ENCODE measurements around the gene SBNO2.
"Not testable (repeated sequence)": the region's sequence is repeated elsewhere in the genome, so short reads cannot be mapped to it uniquely, and the experiment has no call there.

SBNO2 gene

GRCh38 chr19:1133471-1133929 is 40.6 kb downstream of the SBNO2 start:
- no peak for DNase-seq

- no peak for DNase-seq
These were observed 41.3 kb downstream of the SBNO2 start for GRCh38 chr19:1132552-1133383.

GRCh38 chr19:1131718-1132551 is 42.1 kb downstream of the SBNO2 start:
- DNase-seq: no peak

- no peak for DNase-seq
These were observed 43.0 kb downstream of the SBNO2 start for GRCh38 chr19:1130771-1131717.

GRCh38 chr19:1129535-1129934 is 44.5 kb downstream of the SBNO2 start:
- DNase-seq: no peak

- DNase-seq: not testable (repeated sequence)
These were observed 45.0 kb downstream of the SBNO2 start for GRCh38 chr19:1129084-1129483.

GRCh38 chr19:1128106-1128505 is 46.0 kb downstream of the SBNO2 start:
- DNase-seq: no peak

- no peak for DNase-seq
These were observed 46.9 kb downstream of the SBNO2 start for GRCh38 chr19:1126984-1127760.

GRCh38 chr19:1125601-1126467 is 48.2 kb downstream of the SBNO2 start:
- no peak for DNase-seq

- DNase-seq: no peak
These were observed 50.0 kb downstream of the SBNO2 start for GRCh38 chr19:1123885-1124677.

GRCh38 chr19:1123381-1123780 is 50.7 kb downstream of the SBNO2 start:
- no peak for DNase-seq

GRCh38 chr19:1122972-1123363 is 51.1 kb downstream of the SBNO2 start:
- DNase-seq: no peak

- no peak for DNase-seq
These were observed 51.8 kb downstream of the SBNO2 start for GRCh38 chr19:1122021-1122971.

- DNase-seq: no peak
These were observed 52.7 kb downstream of the SBNO2 start for GRCh38 chr19:1121395-1121794.

- DNase-seq: no peak
These were observed 54.4 kb downstream of the SBNO2 start for GRCh38 chr19:1119475-1120217.

GRCh38 chr19:1118999-1119398 is 55.1 kb downstream of the SBNO2 start:
- DNase-seq: no peak

- DNase-seq: no peak
These were observed 56.4 kb downstream of the SBNO2 start for GRCh38 chr19:1117654-1118053.
